HepG2 (cell line): Measurements from ENCODE around the gene PCDH12. TPM values are rescaled to one million over a fixed set of nuclear protein-coding genes. Genes with fewer than 3 reads are reported as not detected.

Experiments
- ATAC-seq: fragments of 200-7000 bp; cut with Tn5 transposase; 3 replicates; pipeline ENCODE4 v1.9.1; 2020; ENCODE audit warnings: mild to moderate bottlenecking, moderate library complexity
- BruUV-seq: library from RNA; stranded (reverse); fragments of 400-500 nt; replicated peaks from 2 replicates; lab custom pipeline; 2021; lab: Mats Ljungman, UMichigan
- CTCF ChIA-PET: fragments of 300-600 bp; formaldehyde crosslinking; extraction: SDS; loops from one replicate; lab custom pipeline; 2021; ENCODE audit warnings: low total read pairs, inconsistent platforms, low intra/inter-chr PET ratio; lab: Yijun Ruan, JAX
- POLR2A ChIA-PET: fragments of 350-600 bp; sonication (Branson Sonifier 250); formaldehyde crosslinking; loops from one replicate; lab custom pipeline; 2020; ENCODE audit warnings: antibody characterized with exemption, inconsistent platforms; lab: Yijun Ruan, JAX
- DNase-seq: peaks from one replicate; pipeline ENCODE4 v3.0.0-alpha.2; 2015; ENCODE audit warnings: low spot score
- FAIRE-seq: peaks from 3 replicates; lab custom pipeline; 2011; peaks lifted over from hg19 to GRCh38; lab: Jason Lieb, UNC
- H2AFZ ChIP-seq: one replicate; pipeline ENCODE4 v1.6.1; 2011; ENCODE audit warnings: low read length, inconsistent platforms
- H3K27ac ChIP-seq: fragments of 300-600 bp; 3 replicates; pipeline ENCODE4 v1.8.0; 2011; ENCODE audit warnings: mixed run types, mild to moderate bottlenecking, mixed read lengths, low read length, inconsistent platforms; ENCODE audit not compliant: insufficient read depth; ENCODE audit errors: extremely low read length
- H3K27me3 ChIP-seq, 2 experiments: fragments of 200-600 bp in 1 of 2; 2 replicates in 1 of 2; 3 replicates in 1 of 2; pipeline versions ENCODE4 v1.6.0 to v1.8.0; 2011; ENCODE audit warnings: low read length in 2 of 2, mild to moderate bottlenecking in 2 of 2, moderate library complexity in 2 of 2, inconsistent platforms in 1 of 2; ENCODE audit not compliant: insufficient read depth in 2 of 2, control insufficient read depth in 1 of 2
- H3K36me3 ChIP-seq, 2 experiments: fragments of 200-600 bp in 1 of 2; replicated peaks in 1 of 2; 2 replicates in 1 of 2; 3 replicates in 1 of 2; pipeline versions ENCODE4 v1.5.1 to v1.8.0; 2011; ENCODE audit warnings: low read length in 2 of 2, inconsistent platforms in 1 of 2; ENCODE audit not compliant: insufficient read depth in 2 of 2, control insufficient read depth in 1 of 2
- H3K4me1 ChIP-seq: 2 replicates; pipeline ENCODE4 v1.5.1; 2012; ENCODE audit warnings: low read length, inconsistent platforms; ENCODE audit not compliant: insufficient read depth
- H3K4me2 ChIP-seq: 2 replicates; pipeline ENCODE4 v1.6.0; 2011; ENCODE audit warnings: low read depth, low read length, inconsistent platforms
- H3K4me3 ChIP-seq, 3 experiments: fragments of 200-600 bp in 1 of 3; sonication (generic), shearing (Covaris generic) in 1 of 3; replicated peaks in 1 of 3; 2 replicates each; pipeline ENCODE4 v1.5.1; 2011 to 2016; ENCODE audit warnings: low read length in 3 of 3, inconsistent platforms in 2 of 3, low read depth in 2 of 3, mild to moderate bottlenecking in 2 of 3, control low read depth in 1 of 3, mixed read lengths in 1 of 3; ENCODE audit not compliant: insufficient read depth in 1 of 3
- H3K79me2 ChIP-seq: one replicate; pipeline ENCODE4 v1.6.1; 2011; ENCODE audit warnings: low read length, inconsistent platforms; ENCODE audit not compliant: insufficient read depth
- H3K9ac ChIP-seq: 2 replicates; pipeline ENCODE4 v1.6.0; 2011; ENCODE audit warnings: mild to moderate bottlenecking, low read depth, low read length, inconsistent platforms; ENCODE audit not compliant: insufficient read depth
- H3K9me3 ChIP-seq: 2 replicates; pipeline ENCODE4 v1.5.1; 2012; ENCODE audit warnings: mild to moderate bottlenecking, low read length
- H4K20me1 ChIP-seq: 2 replicates; pipeline ENCODE4 v1.6.0; 2011; ENCODE audit warnings: inconsistent platforms, mild to moderate bottlenecking, low read length, moderate library complexity; ENCODE audit not compliant: insufficient read depth
- CBFB ChIP-seq: sonication (generic); formaldehyde crosslinking; IDR thresholded peaks from 2 replicates; pipeline ENCODE4 v1.4.0; 2020; ENCODE audit warnings: missing genetic modification reagents
- CEBPG ChIP-seq: IDR thresholded peaks from 2 replicates; pipeline ENCODE4 v1.6.1; 2016
- FOSL1 ChIP-seq: sonication (generic); formaldehyde crosslinking; IDR thresholded peaks from 2 replicates; pipeline ENCODE4 v1.9.0; 2021; ENCODE audit warnings: missing genetic modification reagents, borderline replicate concordance
- GFI1 ChIP-seq: sonication (generic); formaldehyde crosslinking; IDR thresholded peaks from 2 replicates; pipeline ENCODE4 v1.5.0; 2020; ENCODE audit warnings: missing genetic modification reagents, mild to moderate bottlenecking, borderline replicate concordance
- SRY ChIP-seq: sonication (generic); formaldehyde crosslinking; IDR thresholded peaks from 2 replicates; pipeline ENCODE4 v1.8.0; 2022; ENCODE audit warnings: mild to moderate bottlenecking, missing genetic modification reagents
- STAG1 ChIP-seq: sonication (generic); formaldehyde crosslinking; IDR thresholded peaks from 2 replicates; pipeline ENCODE4 v1.4.0; 2020; ENCODE audit warnings: missing genetic modification reagents
- SUZ12 ChIP-seq: fragments of 150-350 bp; IDR thresholded peaks from 2 replicates; pipeline ENCODE4 v1.6.1; 2014; ENCODE audit warnings: low read depth, low read length
- YEATS2 ChIP-seq: sonication (generic); formaldehyde crosslinking; IDR thresholded peaks from 2 replicates; pipeline ENCODE4 v1.4.0; 2020; ENCODE audit warnings: missing genetic modification reagents, borderline replicate concordance
- ZNF367 ChIP-seq: sonication (generic); formaldehyde crosslinking; IDR thresholded peaks from 2 replicates; pipeline ENCODE4 v1.4.0; 2020; ENCODE audit warnings: missing genetic modification reagents, borderline replicate concordance
- ZNF577 ChIP-seq: sonication (generic); formaldehyde crosslinking; IDR thresholded peaks from 2 replicates; pipeline ENCODE4 v1.4.0; 2020; ENCODE audit warnings: mild to moderate bottlenecking, low read depth, missing genetic modification reagents, borderline replicate concordance
- ZNF746 ChIP-seq: sonication (generic); formaldehyde crosslinking; IDR thresholded peaks from 2 replicates; pipeline ENCODE4 v1.8.0; 2022; ENCODE audit warnings: mild to moderate bottlenecking, missing genetic modification reagents
- ZNF768 ChIP-seq: sonication (generic); formaldehyde crosslinking; IDR thresholded peaks from 2 replicates; pipeline ENCODE4 v1.4.0; 2020; ENCODE audit warnings: missing genetic modification reagents
- WGBS: methylation state at CpG from one replicate; pipeline ENCODE4 v1.1.6; 2017; ENCODE audit warnings: low lambda C conversion rate; 5-methylcytosine and 5-hydroxymethylcytosine counted together
- in situ Hi-C: cut with HindIII; loops from 2 replicates; pipeline ENCODE4 v1.10.0; 2017; ENCODE audit warnings: low pct_unique_long_range_greater_than_20kb; ENCODE audit not compliant: extremely low pct_ligation_motif_present
- intact Hi-C: fragments of 100-400 bp; cut with micrococcal nuclease; formaldehyde crosslinking; loops from one replicate; pipeline ENCODE4 v1.10.0; 2022; ENCODE audit not compliant: unreplicated experiment
- polyA plus RNA-seq, 8 experiments: library from polyadenylated mRNA; depleted of rRNA in 3 of 8; stranded (reverse) in 7 of 8; unstranded in 1 of 8; fragments of >200 nt; fragmentation: Illumina TruSeq in 4 of 8; extraction: Trizol in 4 of 8; gene quantifications; 2 replicates each; pipeline versions ENCODE4 v1.2.1 to v1.2.3, GENCODE V29; 2011 to 2016; ENCODE audit warnings: low read depth in 4 of 8, missing spikeins in 1 of 8, mixed read lengths in 1 of 8; ENCODE audit not compliant: insufficient read depth in 1 of 8
- total RNA-seq, 5 experiments: library from RNA; depleted of rRNA; stranded (reverse); fragments of >200 nt; fragmentation: Illumina TruSeq; extraction: Trizol; gene quantifications; 2 replicates each; pipeline ENCODE4 v1.2.3, GENCODE V29; 2016; ENCODE audit warnings: low read depth in 1 of 5
- TF ChIP-seq, protein P1 (sequence below): sonication (generic); formaldehyde crosslinking; IDR thresholded peaks from 2 replicates; pipeline ENCODE4 v1.8.0; 2022; ENCODE audit warnings: mild to moderate bottlenecking, missing genetic modification reagents, moderate library complexity
- TF ChIP-seq, protein P2 (sequence below): sonication (generic); formaldehyde crosslinking; IDR thresholded peaks from 2 replicates; pipeline ENCODE4 v1.4.0; 2020; ENCODE audit warnings: low read depth, mild to moderate bottlenecking, missing genetic modification reagents
- TF ChIP-seq, protein P3 (sequence below): sonication (generic); formaldehyde crosslinking; IDR thresholded peaks from one replicate; pipeline ENCODE4 v1.5.1; 2020; ENCODE audit warnings: mild to moderate bottlenecking, missing genetic modification reagents; ENCODE audit errors: not compliant biosample characterization
- TF ChIP-seq, protein P4 (sequence below): sonication (generic); formaldehyde crosslinking; IDR thresholded peaks from 2 replicates; pipeline ENCODE4 v1.4.0; 2020; ENCODE audit warnings: mild to moderate bottlenecking, missing genetic modification reagents

PCDH12 gene
- total and polyA plus RNA-seq, 2 of the 13 experiments (the other 11 are each of a cell fraction or from before 2014, with no cell fraction given): not detected

DNA sequence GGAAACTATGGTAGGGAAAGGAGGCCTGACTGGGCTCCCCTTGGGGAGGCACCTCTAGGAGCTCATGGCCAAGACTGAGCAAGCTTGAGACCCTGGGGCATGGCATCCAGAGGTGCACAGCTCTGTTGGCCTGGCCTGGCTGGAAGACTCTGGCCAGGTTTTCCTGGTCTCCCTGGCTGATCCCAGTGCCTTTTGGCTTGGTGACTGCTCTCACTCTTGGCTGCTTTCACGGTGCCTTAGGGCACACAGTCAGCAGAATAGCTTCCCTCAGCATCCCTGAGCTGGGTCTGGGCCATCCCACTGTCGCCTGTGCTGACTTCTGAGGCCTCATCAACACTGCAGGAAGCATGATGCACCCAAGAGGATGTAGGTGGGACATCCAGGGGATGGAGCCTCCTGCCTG, 47.7 kb downstream of the PCDH12 start:
- no TSS peak for BruUV-seq
- Histone ChIP-seq H3K9ac (no peak overlapping the region), H3K4me1 (peaks cover 13% of the 10 kb centered on the region), H3K4me2 (no peak overlapping the region), H3K4me3 (no peak overlapping the region), H3K27ac (no peak overlapping the region), H2AFZ (no peak overlapping the region), H3K9me3 (no peaks in the 10 kb centered on the region), H4K20me1 (no peaks in the 10 kb centered on the region), H3K36me3 (no peaks in the 10 kb centered on the region), H3K79me2 (no peaks in the 10 kb centered on the region), H3K27me3 (peaks cover 0 to 16% of the 10 kb centered on the region in 2 experiments; a peak in 3 of 5 replicates)
- intact Hi-C loops (no loop called here), in situ Hi-C loops (no loop called here)
- ChIA-PET POLR2A (interaction anchor here (0.6 kb wide), 1 partner anchor 13 kb away, joined by 3 read pairs; the partner anchor contains the start of gene DELE1), CTCF (no interaction called here)
- WGBS: 0% methylated on average over 1 of the region's 2 CpGs
- FAIRE-seq (no peak), DNase-seq (no peak), ATAC-seq (no peak)
- no peak for TF ChIP-seq SRY
- TF ChIP-seq CEBPG: no peak
- TF ChIP-seq, protein P1, sequence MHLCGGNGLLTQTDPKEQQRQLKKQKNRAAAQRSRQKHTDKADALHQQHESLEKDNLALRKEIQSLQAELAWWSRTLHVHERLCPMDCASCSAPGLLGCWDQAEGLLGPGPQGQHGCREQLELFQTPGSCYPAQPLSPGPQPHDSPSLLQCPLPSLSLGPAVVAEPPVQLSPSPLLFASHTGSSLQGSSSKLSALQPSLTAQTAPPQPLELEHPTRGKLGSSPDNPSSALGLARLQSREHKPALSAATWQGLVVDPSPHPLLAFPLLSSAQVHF: no peak
- no peak for TF ChIP-seq ZNF367 (CRISPR knock-in tag)
- no peak for TF ChIP-seq ZNF768 (CRISPR knock-in tag)
- no peak for TF ChIP-seq ZNF746 (CRISPR knock-in tag)
- TF ChIP-seq GFI1: no peak
- no peak for TF ChIP-seq CBFB (CRISPR knock-in tag)
- TF ChIP-seq, protein P2, sequence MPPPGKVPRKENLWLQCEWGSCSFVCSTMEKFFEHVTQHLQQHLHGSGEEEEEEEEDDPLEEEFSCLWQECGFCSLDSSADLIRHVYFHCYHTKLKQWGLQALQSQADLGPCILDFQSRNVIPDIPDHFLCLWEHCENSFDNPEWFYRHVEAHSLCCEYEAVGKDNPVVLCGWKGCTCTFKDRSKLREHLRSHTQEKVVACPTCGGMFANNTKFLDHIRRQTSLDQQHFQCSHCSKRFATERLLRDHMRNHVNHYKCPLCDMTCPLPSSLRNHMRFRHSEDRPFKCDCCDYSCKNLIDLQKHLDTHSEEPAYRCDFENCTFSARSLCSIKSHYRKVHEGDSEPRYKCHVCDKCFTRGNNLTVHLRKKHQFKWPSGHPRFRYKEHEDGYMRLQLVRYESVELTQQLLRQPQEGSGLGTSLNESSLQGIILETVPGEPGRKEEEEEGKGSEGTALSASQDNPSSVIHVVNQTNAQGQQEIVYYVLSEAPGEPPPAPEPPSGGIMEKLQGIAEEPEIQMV (CRISPR knock-in tag): no peak
- TF ChIP-seq, protein P3, sequence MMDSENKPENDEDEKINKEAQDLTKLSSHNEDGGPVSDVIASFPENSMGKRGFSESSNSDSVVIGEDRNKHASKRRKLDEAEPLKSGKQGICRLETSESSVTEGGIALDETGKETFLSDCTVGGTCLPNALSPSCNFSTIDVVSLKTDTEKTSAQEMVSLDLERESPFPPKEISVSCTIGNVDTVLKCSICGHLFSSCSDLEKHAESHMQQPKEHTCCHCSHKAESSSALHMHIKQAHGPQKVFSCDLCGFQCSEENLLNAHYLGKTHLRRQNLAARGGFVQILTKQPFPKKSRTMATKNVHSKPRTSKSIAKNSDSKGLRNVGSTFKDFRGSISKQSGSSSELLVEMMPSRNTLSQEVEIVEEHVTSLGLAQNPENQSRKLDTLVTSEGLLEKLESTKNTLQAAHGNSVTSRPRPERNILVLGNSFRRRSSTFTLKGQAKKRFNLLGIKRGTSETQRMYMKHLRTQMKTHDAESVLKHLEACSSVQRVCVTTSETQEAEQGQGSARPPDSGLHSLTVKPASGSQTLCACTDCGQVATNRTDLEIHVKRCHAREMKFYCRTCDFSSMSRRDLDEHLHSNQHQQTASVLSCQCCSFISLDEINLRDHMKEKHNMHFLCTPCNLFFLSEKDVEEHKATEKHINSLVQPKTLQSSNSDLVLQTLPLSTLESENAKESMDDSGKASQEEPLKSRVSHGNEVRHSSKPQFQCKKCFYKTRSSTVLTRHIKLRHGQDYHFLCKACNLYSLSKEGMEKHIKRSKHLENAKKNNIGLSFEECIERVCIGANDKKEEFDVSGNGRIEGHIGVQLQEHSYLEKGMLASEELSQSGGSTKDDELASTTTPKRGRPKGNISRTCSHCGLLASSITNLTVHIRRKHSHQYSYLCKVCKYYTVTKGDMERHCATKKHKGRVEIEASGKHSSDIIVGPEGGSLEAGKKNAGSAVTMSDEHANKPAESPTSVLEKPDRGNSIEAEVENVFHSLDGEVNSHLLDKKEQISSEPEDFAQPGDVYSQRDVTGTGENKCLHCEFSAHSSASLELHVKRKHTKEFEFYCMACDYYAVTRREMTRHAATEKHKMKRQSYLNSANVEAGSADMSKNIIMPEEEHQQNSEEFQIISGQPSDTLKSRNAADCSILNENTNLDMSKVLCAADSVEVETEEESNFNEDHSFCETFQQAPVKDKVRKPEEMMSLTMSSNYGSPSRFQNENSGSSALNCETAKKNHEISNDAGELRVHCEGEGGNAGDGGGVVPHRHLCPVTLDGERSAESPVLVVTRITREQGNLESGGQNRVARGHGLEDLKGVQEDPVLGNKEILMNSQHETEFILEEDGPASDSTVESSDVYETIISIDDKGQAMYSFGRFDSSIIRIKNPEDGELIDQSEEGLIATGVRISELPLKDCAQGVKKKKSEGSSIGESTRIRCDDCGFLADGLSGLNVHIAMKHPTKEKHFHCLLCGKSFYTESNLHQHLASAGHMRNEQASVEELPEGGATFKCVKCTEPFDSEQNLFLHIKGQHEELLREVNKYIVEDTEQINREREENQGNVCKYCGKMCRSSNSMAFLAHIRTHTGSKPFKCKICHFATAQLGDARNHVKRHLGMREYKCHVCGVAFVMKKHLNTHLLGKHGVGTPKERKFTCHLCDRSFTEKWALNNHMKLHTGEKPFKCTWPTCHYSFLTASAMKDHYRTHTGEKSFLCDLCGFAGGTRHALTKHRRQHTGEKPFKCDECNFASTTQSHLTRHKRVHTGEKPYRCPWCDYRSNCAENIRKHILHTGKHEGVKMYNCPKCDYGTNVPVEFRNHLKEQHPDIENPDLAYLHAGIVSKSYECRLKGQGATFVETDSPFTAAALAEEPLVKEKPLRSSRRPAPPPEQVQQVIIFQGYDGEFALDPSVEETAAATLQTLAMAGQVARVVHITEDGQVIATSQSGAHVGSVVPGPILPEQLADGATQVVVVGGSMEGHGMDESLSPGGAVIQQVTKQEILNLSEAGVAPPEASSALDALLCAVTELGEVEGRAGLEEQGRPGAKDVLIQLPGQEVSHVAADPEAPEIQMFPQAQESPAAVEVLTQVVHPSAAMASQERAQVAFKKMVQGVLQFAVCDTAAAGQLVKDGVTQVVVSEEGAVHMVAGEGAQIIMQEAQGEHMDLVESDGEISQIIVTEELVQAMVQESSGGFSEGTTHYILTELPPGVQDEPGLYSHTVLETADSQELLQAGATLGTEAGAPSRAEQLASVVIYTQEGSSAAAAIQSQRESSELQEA (CRISPR knock-in tag): no peak
- no peak for TF ChIP-seq STAG1 (CRISPR knock-in tag)
- TF ChIP-seq YEATS2: no peak
- TF ChIP-seq ZNF577 (CRISPR knock-in tag): no peak
- TF ChIP-seq FOSL1: no peak
- TF ChIP-seq SUZ12: no peak
- TF ChIP-seq, protein P4, sequence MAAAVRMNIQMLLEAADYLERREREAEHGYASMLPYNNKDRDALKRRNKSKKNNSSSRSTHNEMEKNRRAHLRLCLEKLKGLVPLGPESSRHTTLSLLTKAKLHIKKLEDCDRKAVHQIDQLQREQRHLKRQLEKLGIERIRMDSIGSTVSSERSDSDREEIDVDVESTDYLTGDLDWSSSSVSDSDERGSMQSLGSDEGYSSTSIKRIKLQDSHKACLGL (CRISPR knock-in tag): no peak
